ENCODE results near the gene CITED4. TPM values are rescaled to one million over a fixed set of nuclear protein-coding genes. Genes with fewer than 3 reads are reported as not detected.
A peak's percentile ranks its signal among the peaks of the same experiment; 100 is the strongest.

CITED4 gene
- total and polyA plus RNA-seq, 9 of the 15 experiments (the other 6 are each of a cell fraction or from before 2014, with no cell fraction given): 0.11 to 1.2 (median 0.17) TPM; not detected in 2

- Histone ChIP-seq H3K4me2 (ENCODE audit: insufficient read depth, low read length) (no peak overlapping the region), H2AFZ (ENCODE audit: low read depth, low read length) (no peak overlapping the region), H3K9ac (ENCODE audit: insufficient read depth in 1 of 2, low read depth in 2 of 2, low read length in 2 of 2) (peak overlapping the region in 1 of 2 experiments; percentile 79; a peak in 1 of 4 replicates), H3K27ac (ENCODE audit: extremely low read depth, low read depth, low read length) (no peak overlapping the region), H3K4me1 (replicated peaks in 1 of 2; ENCODE audit: control insufficient read depth in 2 of 2, insufficient read depth in 2 of 2, low read length in 2 of 2) (peaks cover 43 to 47% of the 10 kb centered on the region in 2 experiments), H3K36me3 (ENCODE audit: control insufficient read depth, insufficient read depth, low read length) (no peaks in the 10 kb centered on the region; the same call in 2 of the 3 replicates), H3K9me1 (ENCODE audit: control insufficient read depth, insufficient read depth, low read length) (no peaks in the 10 kb centered on the region), H3K27me3 (ENCODE audit: control insufficient read depth in 2 of 2, insufficient read depth in 2 of 2, low read length in 2 of 2) (no peaks in the 10 kb centered on the region), H3K9me3 (replicated peaks; ENCODE audit: control insufficient read depth, insufficient read depth, low read depth, low read length) (no peaks in the 10 kb centered on the region; the same call in 1 of the 2 replicates), H4K20me1 (replicated peaks; ENCODE audit: control insufficient read depth, insufficient read depth, low read length) (no peaks in the 10 kb centered on the region), H3K4me3 (no peak overlapping the region), H3K79me2 (ENCODE audit: control insufficient read depth, insufficient read depth, low read length) (no peaks in the 10 kb centered on the region)
- no TSS peak for BruUV-seq (replicated peaks)
- TF ChIP-seq ZBTB33 (CRISPR knock-in tag; IDR thresholded peaks at IDR 0.05): peak; percentile 92
- TF ChIP-seq POLR2G (IDR thresholded peaks at IDR 0.05; ENCODE audit: low read depth, low read length): 0 out of 2 replicates have a peak, but pooled peaks have one; percentile 17
- TF ChIP-seq SPI1 (IDR thresholded peaks at IDR 0.05; ENCODE audit: borderline replicate concordance, low read depth, low read length): no peak
- TF ChIP-seq ZNF143 (CRISPR knock-in tag; IDR thresholded peaks at IDR 0.05): 0 out of 2 replicates have a peak, but pooled peaks have one; percentile 8
- peak in 2 of 4 experiments; percentile 53 to 67 for DNase-seq (ENCODE audit: extremely low read depth in 1 of 4, low spot score in 3 of 4)
- POLR2A ChIA-PET: interaction anchor here (0.6 kb wide), 1 partner anchor 1618 kb away, joined by 3 read pairs; no protein-coding TSS in a partner anchor
- 94% methylated on average over 45 of the region's 60 CpGs for WGBS (ENCODE audit: insufficient coverage, low coverage, missing lambda C conversion rate)
- intact Hi-C loops (cut with micrococcal nuclease) (no loop called here), in situ Hi-C loops (cut with MboI) (no loop called here)
- CTCF ChIA-PET (ENCODE audit: low intra/inter-chr PET ratio): interaction anchor here (0.8 kb wide), 1 partner anchor 64 kb away, joined by 3 read pairs; no protein-coding TSS in a partner anchor
- FAIRE-seq: no peak
- no peak for ATAC-seq
These were observed 23.9 kb downstream of the CITED4 start for GRCh38 chr1:40838045-40838979.

Measured in K562 (cell line).